Breast epithelium (tissue), 3 donors: Measurements from ENCODE around the gene SLC5A10.

ENCODE experiments used
- POLR2AphosphoS5 ChIP-seq, 3 donors: sonication (generic); formaldehyde crosslinking; IDR thresholded peaks; one replicate each; pipeline ENCODE4 v1.6.1; 2017; ENCODE audit warnings: antibody characterized with exemption in 3 of 3
- TF ChIP-seq, protein P1 (sequence below), 3 donors: fragments of 450-650 bp; IDR thresholded peaks; one replicate each; pipeline ENCODE4 v1.5.1; 2016 to 2017; ENCODE audit warnings: antibody characterized with exemption in 3 of 3, mild to moderate bottlenecking in 3 of 3, moderate library complexity in 3 of 3

DNA sequence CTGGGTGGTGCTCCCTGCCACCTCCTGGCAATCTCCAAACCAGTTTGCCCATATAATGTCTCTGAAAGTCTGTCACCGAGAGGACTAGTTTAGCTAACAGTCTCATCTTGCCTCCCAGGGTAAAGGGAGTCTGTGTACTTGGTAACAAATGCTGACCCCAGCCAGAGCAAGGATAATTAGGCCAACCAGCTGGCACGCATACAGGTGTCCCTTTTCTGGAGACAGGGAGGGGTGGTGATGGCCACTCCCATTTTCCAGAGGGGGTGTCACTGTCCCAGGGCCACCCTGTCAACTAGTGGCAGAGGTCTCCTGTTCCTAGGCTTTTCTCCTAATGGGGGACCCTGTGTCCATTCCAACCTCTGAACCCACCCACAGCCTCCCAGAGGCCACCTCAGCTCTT lies 44.5 kb downstream of the SLC5A10 start:
- no peak for TF ChIP-seq POLR2AphosphoS5 (IDR thresholded peaks at IDR 0.05)
- TF ChIP-seq, protein P1, sequence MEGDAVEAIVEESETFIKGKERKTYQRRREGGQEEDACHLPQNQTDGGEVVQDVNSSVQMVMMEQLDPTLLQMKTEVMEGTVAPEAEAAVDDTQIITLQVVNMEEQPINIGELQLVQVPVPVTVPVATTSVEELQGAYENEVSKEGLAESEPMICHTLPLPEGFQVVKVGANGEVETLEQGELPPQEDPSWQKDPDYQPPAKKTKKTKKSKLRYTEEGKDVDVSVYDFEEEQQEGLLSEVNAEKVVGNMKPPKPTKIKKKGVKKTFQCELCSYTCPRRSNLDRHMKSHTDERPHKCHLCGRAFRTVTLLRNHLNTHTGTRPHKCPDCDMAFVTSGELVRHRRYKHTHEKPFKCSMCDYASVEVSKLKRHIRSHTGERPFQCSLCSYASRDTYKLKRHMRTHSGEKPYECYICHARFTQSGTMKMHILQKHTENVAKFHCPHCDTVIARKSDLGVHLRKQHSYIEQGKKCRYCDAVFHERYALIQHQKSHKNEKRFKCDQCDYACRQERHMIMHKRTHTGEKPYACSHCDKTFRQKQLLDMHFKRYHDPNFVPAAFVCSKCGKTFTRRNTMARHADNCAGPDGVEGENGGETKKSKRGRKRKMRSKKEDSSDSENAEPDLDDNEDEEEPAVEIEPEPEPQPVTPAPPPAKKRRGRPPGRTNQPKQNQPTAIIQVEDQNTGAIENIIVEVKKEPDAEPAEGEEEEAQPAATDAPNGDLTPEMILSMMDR (IDR thresholded peaks at IDR 0.05) = no peak
